GM19324 (cell line): ENCODE results near the gene RSPH1.

ENCODE experiments used
- ATAC-seq: cut with Tn5 transposase; IDR thresholded peaks from one replicate; pipeline ENCODE4 v1.9.1; 2021; ENCODE audit warnings: mild to moderate bottlenecking, moderate library complexity; ENCODE audit not compliant: unreplicated experiment, low FRiP score

Gene RSPH1

DNA sequence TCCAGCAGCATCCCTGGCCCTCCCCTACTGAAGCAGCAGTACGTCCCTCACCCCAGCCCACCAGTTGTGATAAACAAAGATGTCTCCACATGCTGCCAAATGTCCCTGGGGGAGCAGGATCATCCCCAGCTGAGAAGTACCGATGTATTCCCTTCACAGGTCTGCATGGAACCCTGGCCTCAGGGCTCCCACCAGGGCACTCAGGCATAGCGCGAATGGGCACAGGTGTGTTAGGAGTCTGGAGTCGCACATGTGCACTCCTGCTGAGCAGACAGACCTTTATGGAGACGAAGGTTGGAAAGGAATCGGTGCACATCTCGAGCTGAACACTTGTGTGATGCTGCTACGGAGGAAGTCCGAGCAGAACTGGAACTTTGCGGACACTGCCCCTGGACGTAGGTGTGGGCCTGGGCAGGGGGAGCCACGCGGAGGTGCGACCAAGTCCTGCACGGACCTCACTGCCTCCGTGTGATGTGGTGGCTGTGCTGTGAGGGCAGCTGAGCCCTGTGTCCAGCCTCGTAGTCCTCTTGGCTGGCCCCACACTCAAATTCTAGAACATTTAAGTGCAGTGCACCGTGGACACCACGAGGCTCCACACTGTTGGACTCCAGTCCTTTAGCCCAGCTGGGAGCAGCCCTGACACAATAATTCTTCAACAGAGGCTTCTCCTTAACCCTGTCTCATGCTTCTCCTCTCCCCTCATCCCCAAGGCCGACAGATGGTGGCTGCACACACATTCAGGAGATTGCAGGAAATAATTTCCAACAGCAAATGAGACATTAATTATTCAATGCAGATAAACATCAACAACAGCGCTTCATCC is 43.4 kb downstream of the RSPH1 start:
- ATAC-seq, result no peak

- no peak for ATAC-seq
Observed at GRCh38 chr21:42451941-42452340, 44.1 kb downstream of the RSPH1 start.

- ATAC-seq, result no peak
Observed at GRCh38 chr21:42448686-42449085, 47.3 kb downstream of the RSPH1 start.

GRCh38 chr21:42447732-42448131 is 48.3 kb downstream of the RSPH1 start:
- ATAC-seq, result no peak

- ATAC-seq, result no peak
Observed at GRCh38 chr21:42447182-42447581, 48.8 kb downstream of the RSPH1 start.

- ATAC-seq, result no peak
Observed at GRCh38 chr21:42446531-42446930, 49.5 kb downstream of the RSPH1 start.

DNA sequence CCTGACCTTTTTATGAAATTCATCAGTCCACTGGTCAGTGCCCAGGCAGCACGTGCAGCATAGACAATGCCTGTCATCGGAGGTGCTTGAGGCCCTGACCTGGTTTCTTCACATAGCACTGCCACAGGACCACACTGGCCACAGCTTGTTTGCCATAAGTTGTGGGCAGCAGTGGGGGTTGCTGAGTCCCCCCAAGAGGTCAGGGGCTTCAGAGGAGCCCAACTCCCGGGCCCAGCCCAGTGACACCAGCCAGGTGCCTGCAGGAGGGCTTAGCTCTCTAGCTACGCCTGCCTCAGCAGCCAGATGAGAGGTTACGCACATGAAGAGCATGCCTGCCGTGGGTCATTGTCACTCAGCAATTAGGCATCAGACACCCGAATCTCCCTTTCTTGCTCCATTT is 50.7 kb downstream of the RSPH1 start:
- ATAC-seq, result no peak

GRCh38 chr21:42444745-42445059 is 51.3 kb downstream of the RSPH1 start:
- ATAC-seq, result no peak

- ATAC-seq, result no peak
Observed at GRCh38 chr21:42443876-42444744, 51.9 kb downstream of the RSPH1 start.

GRCh38 chr21:42443181-42443785 is 52.7 kb downstream of the RSPH1 start:
- ATAC-seq, result no peak

- no peak for ATAC-seq
Observed at GRCh38 chr21:42441963-42442362, 54.1 kb downstream of the RSPH1 start.

DNA sequence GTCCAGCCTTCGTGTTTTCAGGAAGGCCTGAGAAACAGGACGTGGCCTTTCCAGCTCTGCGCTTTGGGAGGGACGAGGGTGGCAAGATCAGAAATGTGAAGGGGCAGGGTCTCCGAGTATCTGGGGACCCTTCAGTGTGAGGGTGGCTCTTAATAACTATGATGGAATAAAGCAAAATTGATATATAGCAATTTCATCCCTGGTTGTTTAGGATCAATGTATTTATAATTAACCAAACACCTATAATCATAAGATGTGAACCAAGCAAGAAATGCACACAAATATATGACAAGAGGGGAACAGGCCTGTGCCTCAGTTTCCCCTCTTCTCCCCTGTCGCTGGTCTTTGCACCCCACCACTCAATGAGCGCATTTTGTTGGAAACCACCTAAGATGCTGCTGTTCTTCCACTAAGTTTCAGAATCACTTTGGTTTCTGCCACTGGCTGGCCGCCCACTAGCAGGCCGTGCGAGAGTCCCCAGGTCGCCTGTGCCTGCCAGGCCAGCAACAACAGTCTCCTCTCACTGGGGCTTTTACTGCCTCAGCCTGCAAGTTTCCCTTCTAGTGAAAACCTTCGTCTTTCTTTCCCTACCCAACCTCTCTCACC is 55.7 kb downstream of the RSPH1 start:
- ATAC-seq, result no peak

- ATAC-seq, result no peak
Observed at GRCh38 chr21:42439284-42440186, 56.5 kb downstream of the RSPH1 start.

- ATAC-seq, result no peak
Observed at GRCh38 chr21:42438316-42439205, 57.5 kb downstream of the RSPH1 start.

GRCh38 chr21:42437786-42438185 is 58.2 kb downstream of the RSPH1 start:
- no peak for ATAC-seq

DNA sequence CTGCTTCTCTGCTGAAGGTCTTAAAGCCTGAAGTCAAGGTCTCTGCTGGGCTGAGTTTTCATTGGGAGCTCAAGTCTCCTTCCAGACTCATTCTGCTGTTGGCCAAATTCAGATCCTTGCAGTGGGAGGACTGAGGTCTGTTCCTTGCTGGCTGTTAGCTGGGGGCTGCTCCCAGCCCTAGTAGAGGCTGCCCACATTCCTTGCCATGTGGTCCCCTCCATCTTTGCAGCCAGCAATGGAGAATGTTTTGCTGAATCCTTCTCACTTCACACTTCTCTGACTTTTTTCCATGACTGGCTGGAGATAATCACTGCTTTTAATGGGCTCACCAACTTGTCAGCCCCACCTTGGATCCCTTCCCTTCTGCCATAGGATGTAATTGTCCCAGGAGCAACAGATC is 59.1 kb downstream of the RSPH1 start:
- no peak for ATAC-seq

DNA sequence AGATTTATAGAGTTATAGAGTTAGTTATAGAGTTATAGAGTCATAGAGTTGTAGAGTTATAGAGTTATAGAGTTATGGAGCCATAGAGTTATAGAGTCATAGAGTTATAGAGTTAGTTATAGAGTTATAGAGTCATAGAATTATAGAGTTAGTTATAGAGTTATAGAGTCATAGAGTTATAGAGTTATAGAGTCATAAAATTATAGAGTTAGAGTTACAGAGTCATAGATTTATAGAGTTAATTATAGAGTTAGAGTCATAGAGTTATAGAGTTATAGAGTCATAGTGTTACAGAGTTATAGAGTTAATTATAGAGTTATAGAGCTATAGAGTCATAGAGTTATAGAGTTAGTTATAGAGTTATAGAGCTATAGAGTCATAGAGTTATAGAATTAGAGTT is 60.2 kb downstream of the RSPH1 start:
- ATAC-seq, result no peak

DNA sequence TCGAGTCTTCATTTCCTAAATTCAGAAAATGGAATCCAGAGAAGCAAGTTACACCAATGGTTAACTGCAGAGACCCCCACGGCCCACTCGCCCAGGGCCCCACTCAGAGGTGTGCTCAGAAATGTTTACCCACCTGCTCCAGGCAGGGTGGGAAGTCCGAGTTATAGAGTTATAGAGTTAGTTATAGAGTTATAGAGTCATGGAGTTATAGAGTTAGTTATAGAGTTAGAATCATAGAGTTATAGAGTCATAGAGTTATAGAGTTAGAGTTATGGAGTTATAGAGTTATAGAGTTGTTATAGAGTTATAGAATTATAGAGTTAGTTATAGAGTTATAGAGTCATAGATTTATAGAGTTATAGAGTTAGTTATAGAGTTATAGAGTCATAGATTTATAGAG is 60.6 kb downstream of the RSPH1 start:
- ATAC-seq, result no peak

- no peak for ATAC-seq
Observed at GRCh38 chr21:42434884-42435283, 61.1 kb downstream of the RSPH1 start.
